NT2/D1 (cell line): ENCODE data around the gene ZNF831.

Experiments
- DNase-seq: peaks from one replicate; pipeline ENCODE4 v3.0.0-alpha.2; 2011; ENCODE audit warnings: low read depth, low spot score
- H3K27me3 ChIP-seq: 2 replicates; pipeline ENCODE4 v1.6.0; 2011; ENCODE audit warnings: mild to moderate bottlenecking; ENCODE audit not compliant: insufficient read length, insufficient read depth
- H3K36me3 ChIP-seq: 2 replicates; pipeline ENCODE4 v1.6.1; 2011; ENCODE audit warnings: mild to moderate bottlenecking, low read length, mixed read lengths; ENCODE audit not compliant: insufficient read depth, insufficient read length
- H3K4me1 ChIP-seq: 2 replicates; pipeline ENCODE4 v1.5.1; 2011; ENCODE audit not compliant: insufficient read depth, insufficient read length
- H3K4me3 ChIP-seq: 2 replicates; pipeline ENCODE4 v1.5.1; 2011; ENCODE audit warnings: low read depth; ENCODE audit not compliant: insufficient read length
- H3K9ac ChIP-seq: 2 replicates; pipeline ENCODE4 v1.6.0; 2011; ENCODE audit warnings: low read depth; ENCODE audit not compliant: insufficient read length
- H3K9me3 ChIP-seq: 2 replicates; pipeline ENCODE4 v1.5.1; 2011; ENCODE audit warnings: mild to moderate bottlenecking, low read length; ENCODE audit not compliant: insufficient read depth
- SUZ12 ChIP-seq: IDR thresholded peaks from 2 replicates; pipeline ENCODE4 v1.6.1; 2011; ENCODE audit not compliant: insufficient read length, insufficient read depth; ENCODE audit errors: extremely low read depth
- YY1 ChIP-seq: IDR thresholded peaks from 2 replicates; pipeline ENCODE4 v1.6.1; 2011; ENCODE audit not compliant: insufficient read length, insufficient read depth
- ZNF274 ChIP-seq: IDR thresholded peaks from 2 replicates; pipeline ENCODE4 v1.6.1; 2011; ENCODE audit warnings: mild to moderate bottlenecking, low read depth, low read length

ZNF831 gene

DNA sequence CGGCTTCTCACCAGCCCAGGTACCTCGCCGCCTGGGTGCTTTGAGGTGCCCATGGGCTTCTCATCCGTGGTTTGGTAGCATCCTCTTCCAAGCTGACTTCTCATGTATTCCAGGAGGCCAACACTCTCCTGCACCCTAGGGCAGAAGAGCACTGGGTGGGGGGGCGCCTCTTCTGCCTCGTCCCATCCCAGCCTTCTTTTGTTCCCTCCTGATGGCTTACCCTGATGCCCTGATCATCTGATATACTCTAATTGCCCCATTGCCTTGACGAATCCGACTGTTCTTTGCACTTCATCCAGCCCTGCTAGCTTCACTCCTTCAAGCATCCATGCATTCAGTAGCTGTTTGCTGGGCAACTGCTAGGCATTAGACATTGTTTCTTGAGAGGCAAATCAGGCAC, 60.6 kb downstream of the ZNF831 start:
- Histone ChIP-seq H3K27me3 (peaks cover 58% of the 10 kb centered on the region), H3K4me1 (peaks cover 5% of the 10 kb centered on the region), H3K36me3 (no peaks in the 10 kb centered on the region), H3K4me3 (no peak overlapping the region), H3K9me3 (0 out of 2 replicates have a peak, but pooled peaks cover 4% of the 10 kb centered on the region), H3K9ac (no peak overlapping the region)
- TF ChIP-seq SUZ12, result no peak
- TF ChIP-seq YY1, result no peak
- no peak for TF ChIP-seq ZNF274
- DNase-seq, result no peak

DNA sequence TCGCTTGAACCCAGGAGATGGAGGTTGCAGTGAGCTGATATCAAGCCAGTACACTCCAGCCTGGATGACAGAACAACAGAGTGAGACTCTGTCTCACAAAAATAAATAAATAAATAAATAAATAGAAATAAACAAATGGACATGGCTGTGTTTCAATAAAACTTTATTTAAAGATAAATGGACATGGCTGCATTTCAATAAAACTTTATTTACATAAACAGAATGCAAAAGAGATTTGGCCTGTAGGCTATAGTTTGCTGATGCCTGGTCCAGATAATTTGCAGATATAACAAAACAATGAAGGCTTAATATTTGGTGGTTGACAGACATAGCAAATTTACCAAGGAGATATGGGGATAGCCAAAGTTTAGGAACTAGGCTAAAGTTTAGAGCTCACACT, 66.8 kb downstream of the ZNF831 start:
- DNase-seq, result no peak
- Histone ChIP-seq H3K9ac (no peak overlapping the region), H3K4me1 (no peaks in the 10 kb centered on the region), H3K36me3 (no peaks in the 10 kb centered on the region), H3K27me3 (peaks cover 17% of the 10 kb centered on the region), H3K9me3 (0 out of 2 replicates have a peak, but pooled peaks cover 4% of the 10 kb centered on the region), H3K4me3 (no peak overlapping the region)
- TF ChIP-seq YY1, result no peak
- TF ChIP-seq SUZ12, result no peak
- no peak for TF ChIP-seq ZNF274

DNA sequence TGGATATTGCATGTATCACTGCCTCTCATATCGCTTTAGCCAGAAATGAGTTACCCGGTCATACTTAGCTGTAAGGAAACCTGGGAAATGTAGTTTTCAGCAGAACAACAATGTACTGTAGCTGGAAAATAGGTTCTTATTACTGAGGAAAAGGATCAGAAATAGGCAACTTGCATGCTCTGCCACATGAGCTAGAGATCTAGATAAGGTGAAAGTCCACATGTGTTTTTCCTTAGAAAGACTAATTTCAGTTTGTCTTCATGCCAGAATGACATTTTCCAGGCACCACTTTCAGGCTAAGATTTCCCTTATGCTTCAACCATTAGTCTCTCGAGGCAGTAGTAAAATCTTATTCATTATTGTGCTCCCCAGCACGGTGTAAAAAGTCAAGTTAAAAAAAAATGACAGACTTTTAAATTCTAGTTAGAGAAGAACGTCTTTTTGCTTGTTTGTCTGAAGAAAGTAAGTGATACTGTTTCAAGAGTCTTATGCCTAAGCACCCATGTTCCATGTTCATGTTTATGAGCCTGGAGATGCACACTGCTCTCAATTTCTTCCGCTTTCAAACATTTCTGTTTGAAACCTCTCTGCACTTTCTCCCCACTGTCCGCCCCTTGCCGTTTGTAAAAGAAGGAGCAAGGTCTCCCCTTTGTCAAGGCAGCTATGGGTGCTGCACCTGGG, 67.6 kb downstream of the ZNF831 start:
- Histone ChIP-seq H3K4me1 (no peaks in the 10 kb centered on the region), H3K9ac (no peak overlapping the region), H3K27me3 (peaks cover 9% of the 10 kb centered on the region), H3K4me3 (no peak overlapping the region), H3K36me3 (no peaks in the 10 kb centered on the region), H3K9me3 (0 out of 2 replicates have a peak, but pooled peaks cover 4% of the 10 kb centered on the region)
- TF ChIP-seq YY1, result no peak
- TF ChIP-seq SUZ12, result no peak
- TF ChIP-seq ZNF274, result no peak
- no peak for DNase-seq

DNA sequence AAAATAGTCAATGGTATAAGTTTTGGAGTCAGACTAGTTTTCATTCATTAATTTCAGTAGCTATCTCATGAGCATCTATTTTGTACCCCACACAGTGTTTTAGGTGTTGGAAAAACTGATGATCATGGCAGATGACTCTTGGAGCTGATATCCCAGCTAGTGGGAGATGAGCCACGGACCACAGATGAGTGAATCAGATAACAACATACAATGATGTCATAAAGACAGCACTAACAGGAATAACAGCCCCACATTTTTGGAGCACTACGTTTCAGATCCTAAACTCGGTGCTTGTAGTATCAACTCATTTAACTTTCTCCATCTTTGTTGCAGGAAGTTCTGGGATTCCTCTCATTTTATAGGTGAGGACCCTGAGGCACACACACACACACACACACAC, 69.0 kb downstream of the ZNF831 start:
- no peak overlapping the region for H3K4me3 ChIP-seq
- no peak overlapping the region for H3K9ac ChIP-seq
- H3K4me1 ChIP-seq, result no peaks in the 10 kb centered on the region
- no peak for TF ChIP-seq SUZ12
- no peak for TF ChIP-seq YY1
- no peak for TF ChIP-seq ZNF274
- H3K27me3 ChIP-seq, result peaks cover 5% of the 10 kb centered on the region
- no peaks in the 10 kb centered on the region for H3K36me3 ChIP-seq
- DNase-seq, result no peak
- 0 out of 2 replicates have a peak, but pooled peaks cover 4% of the 10 kb centered on the region for H3K9me3 ChIP-seq

DNA sequence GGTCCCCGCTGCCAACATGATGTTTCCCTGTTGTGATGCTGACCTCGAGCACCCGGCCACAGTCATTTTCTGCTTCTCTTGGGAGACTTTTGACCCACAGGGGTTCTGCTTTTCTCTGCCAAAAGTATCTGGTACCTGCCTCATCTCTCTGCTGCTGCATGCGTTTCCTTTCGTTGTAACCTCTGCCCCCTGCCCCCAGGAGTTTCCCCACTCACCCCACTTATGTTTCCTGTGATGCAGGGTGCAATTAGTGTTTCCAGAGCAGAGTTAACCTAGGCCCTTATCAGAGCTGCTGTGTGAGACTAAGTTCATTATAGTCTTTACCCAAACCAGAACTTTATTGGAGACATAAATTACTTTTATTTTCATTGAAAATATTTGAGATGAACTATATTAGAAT, 71.6 kb downstream of the ZNF831 start:
- Histone ChIP-seq H3K9ac (no peak overlapping the region), H3K36me3 (no peaks in the 10 kb centered on the region), H3K9me3 (no peaks in the 10 kb centered on the region), H3K4me3 (no peak overlapping the region), H3K4me1 (no peaks in the 10 kb centered on the region), H3K27me3 (peaks cover 5% of the 10 kb centered on the region)
- no peak for TF ChIP-seq ZNF274
- no peak for TF ChIP-seq SUZ12
- TF ChIP-seq YY1, result no peak
- DNase-seq, result no peak

DNA sequence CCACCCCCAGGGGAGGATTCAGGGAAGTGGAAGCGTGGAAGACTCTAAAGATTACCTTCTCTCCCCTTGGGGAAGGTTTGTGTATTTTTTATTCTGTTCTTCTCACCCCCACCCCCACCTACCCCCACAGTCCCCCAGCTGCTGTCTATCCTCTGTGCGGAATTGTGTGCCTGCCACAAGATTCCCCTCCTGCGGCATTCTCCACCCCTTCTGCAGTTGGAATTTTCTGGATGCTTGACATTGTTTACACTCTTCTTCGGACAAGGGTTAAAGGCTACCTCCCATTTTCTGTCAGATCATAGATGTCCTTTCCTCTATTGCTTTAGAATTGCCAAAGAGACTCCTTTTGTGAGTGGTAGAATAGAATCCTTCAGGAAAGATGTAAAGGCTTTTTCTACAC, 76.4 kb downstream of the ZNF831 start:
- Histone ChIP-seq H3K9me3 (no peaks in the 10 kb centered on the region), H3K9ac (no peak overlapping the region), H3K4me1 (no peaks in the 10 kb centered on the region), H3K36me3 (no peaks in the 10 kb centered on the region), H3K4me3 (no peak overlapping the region), H3K27me3 (no peaks in the 10 kb centered on the region)
- no peak for DNase-seq
- TF ChIP-seq SUZ12 (no peak), ZNF274 (no peak), YY1 (no peak)

DNA sequence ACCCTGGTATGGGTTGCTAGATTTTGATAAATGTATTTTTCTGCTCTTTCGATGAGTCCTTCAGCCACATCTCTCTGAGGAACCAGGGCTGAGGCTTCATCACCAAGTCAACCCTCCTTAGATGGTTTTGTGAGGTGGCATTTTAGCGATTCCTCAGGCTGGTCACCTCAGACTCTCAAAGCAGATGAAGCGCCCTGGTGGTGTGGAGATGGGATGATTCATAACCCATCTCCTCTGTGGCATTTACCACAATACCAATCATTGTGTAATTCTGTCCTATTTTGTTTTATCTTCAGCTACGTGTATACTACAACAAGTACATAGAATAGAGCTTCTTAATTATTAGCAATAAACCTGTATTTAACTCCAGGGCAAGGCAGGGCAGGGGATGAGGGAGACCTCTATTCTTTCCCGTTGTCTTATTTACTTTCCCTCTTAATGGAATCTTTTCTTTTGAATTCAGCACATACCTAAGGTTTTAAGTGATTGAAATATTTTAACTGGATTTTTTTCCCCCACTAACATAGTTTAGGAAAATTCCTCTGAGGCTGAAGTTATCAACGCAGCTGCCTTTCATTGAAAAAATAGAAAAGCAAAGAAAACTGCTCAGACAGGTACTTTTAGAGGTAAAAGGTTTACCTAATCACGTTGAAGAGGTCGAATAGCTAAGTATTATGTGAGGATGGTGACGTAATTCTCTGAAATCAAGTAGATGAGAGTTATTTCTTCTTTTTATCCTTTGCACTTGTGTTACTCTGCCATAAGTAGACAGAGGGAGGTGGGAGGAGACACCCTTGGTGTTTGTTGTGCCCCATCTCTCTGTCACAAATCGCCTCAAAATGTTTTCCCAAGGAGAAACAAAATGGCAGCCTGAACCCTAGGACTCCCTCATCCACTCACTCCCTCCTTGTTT, 79.3 kb downstream of the ZNF831 start:
- no peak overlapping the region for H3K4me3 ChIP-seq
- TF ChIP-seq SUZ12, result no peak
- no peak for TF ChIP-seq ZNF274
- TF ChIP-seq YY1, result no peak
- no peak for DNase-seq
- H3K27me3 ChIP-seq, result no peaks in the 10 kb centered on the region
- H3K9me3 ChIP-seq, result no peaks in the 10 kb centered on the region
- H3K36me3 ChIP-seq, result no peaks in the 10 kb centered on the region
- no peaks in the 10 kb centered on the region for H3K4me1 ChIP-seq
- H3K9ac ChIP-seq, result no peak overlapping the region
